Upper lobe of right lung (tissue), 1 donor: ENCODE data around the gene TTBK2. TPM values are rescaled to one million over a fixed set of nuclear protein-coding genes. Genes with fewer than 3 reads are reported as not detected.
"Not testable (repeated sequence)": the region's sequence is repeated elsewhere in the genome, so short reads cannot be mapped to it uniquely, and the experiment has no call there.

ENCODE experiments used
- ATAC-seq: fragments of 200-7000 bp; cut with Tn5 transposase; one replicate; pipeline ENCODE4 v1.9.1; 2020; ENCODE audit warnings: mild to moderate bottlenecking, moderate library complexity
- DNase-seq: peaks from one replicate; pipeline ENCODE4 v3.0.0-alpha.2; 2020
- H3K27ac ChIP-seq: fragments of 200-600 bp; one replicate; pipeline ENCODE4 v1.8.0; 2022
- H3K27me3 ChIP-seq: fragments of 200-600 bp; one replicate; pipeline ENCODE4 v1.8.0; 2022; ENCODE audit warnings: mild to moderate bottlenecking
- H3K36me3 ChIP-seq: fragments of 200-600 bp; one replicate; pipeline ENCODE4 v1.8.0; 2022
- H3K4me1 ChIP-seq: fragments of 200-600 bp; one replicate; pipeline ENCODE4 v1.8.0; 2022
- H3K4me3 ChIP-seq: fragments of 200-600 bp; one replicate; pipeline ENCODE4 v1.8.0; 2022; ENCODE audit warnings: mild to moderate bottlenecking
- H3K9me3 ChIP-seq: fragments of 200-600 bp; one replicate; pipeline ENCODE4 v1.8.0; 2022
- intact Hi-C: fragments of 100-400 bp; cut with DNase I; formaldehyde crosslinking; loops from one replicate; pipeline ENCODE4 v1.11.0; 2022
- total RNA-seq: library from RNA; stranded (reverse); fragmentation: NEBNext Ultra II Directional; extraction: Animal tissue kit (Norgen Biotek cat#: 25700); gene quantifications from one replicate; pipeline ENCODE4 v1.2.1, GENCODE V29; 2021
- TF ChIP-seq, protein P1 (sequence below): fragments of 200-600 bp; IDR thresholded peaks from one replicate; pipeline ENCODE4 v1.8.0; 2022; ENCODE audit warnings: antibody characterized with exemption
- donor health status: DM: no; HTN: yes; CAD: no; lungs with severe emphysema.

Gene TTBK2
- total RNA-seq, 1 donor from 2014 or later = 19.1 TPM

DNA sequence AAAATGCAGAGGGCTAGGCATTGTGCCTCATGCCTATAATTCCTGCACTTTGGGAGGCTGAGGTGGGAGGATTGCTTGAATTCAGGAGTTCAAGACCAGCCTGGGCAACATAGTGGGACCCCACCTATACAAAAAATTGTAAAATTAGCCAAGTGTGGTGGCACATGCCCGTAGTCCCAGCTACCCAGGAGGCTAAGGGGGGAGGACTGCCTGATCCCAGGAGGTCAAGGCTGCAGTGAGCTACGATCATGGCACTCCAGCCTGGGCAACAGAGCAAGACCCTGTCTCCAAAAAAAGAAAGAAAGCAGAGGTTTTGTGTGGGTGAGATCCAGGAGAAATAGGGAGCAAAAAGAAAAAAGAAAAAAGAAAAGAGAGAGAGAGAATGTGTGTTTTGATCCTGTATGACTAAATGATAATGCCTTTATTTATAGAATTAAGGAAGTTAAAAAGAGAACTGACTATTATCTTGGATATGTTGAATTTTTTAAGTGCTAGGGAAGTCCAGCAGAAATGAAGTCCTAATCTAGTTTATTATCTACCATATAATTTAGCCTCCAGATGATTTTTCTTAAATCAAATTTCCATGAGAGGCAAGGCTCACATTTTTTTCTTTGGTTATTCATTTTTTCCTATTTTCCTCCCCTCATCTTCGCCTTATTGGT lies 4.8 kb downstream of the TTBK2 start:
- no peak for DNase-seq
- no peak for ATAC-seq
- intact Hi-C loops = no loop called here
- no peak overlapping the region for H3K27ac ChIP-seq
- H3K4me1 ChIP-seq = peaks cover 11% of the 10 kb centered on the region
- no peaks in the 10 kb centered on the region for H3K9me3 ChIP-seq
- H3K36me3 ChIP-seq = no peaks in the 10 kb centered on the region
- no peaks in the 10 kb centered on the region for H3K27me3 ChIP-seq
- TF ChIP-seq, protein P1, sequence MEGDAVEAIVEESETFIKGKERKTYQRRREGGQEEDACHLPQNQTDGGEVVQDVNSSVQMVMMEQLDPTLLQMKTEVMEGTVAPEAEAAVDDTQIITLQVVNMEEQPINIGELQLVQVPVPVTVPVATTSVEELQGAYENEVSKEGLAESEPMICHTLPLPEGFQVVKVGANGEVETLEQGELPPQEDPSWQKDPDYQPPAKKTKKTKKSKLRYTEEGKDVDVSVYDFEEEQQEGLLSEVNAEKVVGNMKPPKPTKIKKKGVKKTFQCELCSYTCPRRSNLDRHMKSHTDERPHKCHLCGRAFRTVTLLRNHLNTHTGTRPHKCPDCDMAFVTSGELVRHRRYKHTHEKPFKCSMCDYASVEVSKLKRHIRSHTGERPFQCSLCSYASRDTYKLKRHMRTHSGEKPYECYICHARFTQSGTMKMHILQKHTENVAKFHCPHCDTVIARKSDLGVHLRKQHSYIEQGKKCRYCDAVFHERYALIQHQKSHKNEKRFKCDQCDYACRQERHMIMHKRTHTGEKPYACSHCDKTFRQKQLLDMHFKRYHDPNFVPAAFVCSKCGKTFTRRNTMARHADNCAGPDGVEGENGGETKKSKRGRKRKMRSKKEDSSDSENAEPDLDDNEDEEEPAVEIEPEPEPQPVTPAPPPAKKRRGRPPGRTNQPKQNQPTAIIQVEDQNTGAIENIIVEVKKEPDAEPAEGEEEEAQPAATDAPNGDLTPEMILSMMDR = no peak
- H3K4me3 ChIP-seq = no peak overlapping the region

DNA sequence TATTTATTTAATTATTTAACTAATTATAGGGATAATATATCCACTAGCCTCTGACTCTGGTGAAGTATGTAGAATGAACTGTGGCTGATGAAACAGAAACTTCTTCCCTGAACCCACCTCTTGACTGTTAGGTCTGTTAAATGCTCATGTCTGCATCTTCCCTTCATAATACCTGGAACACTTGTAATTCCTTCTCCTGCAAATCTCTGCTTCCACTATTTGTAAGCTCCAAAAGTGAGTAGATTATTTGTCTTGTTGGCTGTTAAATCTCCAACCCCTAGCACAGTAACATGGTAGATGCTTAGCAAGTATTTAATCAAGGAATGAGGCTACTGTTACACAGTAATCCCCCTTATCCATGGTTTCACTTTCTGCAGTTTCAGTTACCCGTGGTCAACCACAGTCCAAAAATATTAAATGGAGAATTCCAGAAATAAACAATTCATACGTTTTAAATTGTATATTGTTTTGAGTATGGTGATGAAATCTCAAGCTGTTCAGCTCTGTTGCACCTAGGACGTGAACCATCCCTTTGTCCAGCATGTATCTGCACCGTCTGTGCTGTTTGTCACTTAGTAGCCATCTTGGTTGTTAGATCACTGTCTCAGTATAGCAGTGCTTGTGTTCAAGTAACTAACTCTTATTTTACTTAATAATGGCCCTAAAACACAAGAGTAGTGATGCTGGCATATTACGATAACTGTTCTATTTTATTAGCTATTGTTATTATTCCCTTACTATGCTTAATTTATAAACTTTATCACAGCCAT lies 5.7 kb downstream of the TTBK2 start:
- DNase-seq = no peak
- H3K27me3 ChIP-seq = no peaks in the 10 kb centered on the region
- no peak overlapping the region for H3K27ac ChIP-seq
- TF ChIP-seq, protein P1 = no peak
- peaks cover 11% of the 10 kb centered on the region for H3K4me1 ChIP-seq
- intact Hi-C loops = no loop called here
- H3K36me3 ChIP-seq = no peaks in the 10 kb centered on the region
- no peaks in the 10 kb centered on the region for H3K9me3 ChIP-seq
- ATAC-seq = no peak
- H3K4me3 ChIP-seq = no peak overlapping the region

DNA sequence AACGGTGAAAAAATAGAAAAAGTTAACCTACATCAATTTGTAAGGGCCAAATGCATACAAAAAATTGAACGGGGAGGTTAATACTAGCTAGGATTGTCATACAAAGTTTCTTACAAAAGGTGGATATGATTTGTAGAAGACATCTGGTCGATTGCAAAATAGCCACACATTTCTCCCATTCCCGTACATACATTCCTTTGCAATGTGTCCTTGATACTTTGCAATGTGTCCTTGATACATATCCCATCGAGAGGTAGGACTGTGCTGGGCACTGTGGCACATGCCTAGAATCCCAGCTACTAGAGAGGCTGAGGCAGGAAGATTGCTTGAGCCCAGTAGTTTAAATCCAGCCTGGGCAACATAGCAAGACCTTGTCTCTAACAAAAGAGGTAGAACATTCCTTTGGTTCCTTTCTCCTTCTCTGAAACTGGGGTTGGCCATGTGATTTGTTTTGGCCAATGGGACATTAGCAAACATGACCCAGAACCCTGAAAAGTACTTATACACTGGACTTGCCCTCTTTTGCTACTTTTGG lies 9.5 kb downstream of the TTBK2 start:
- TF ChIP-seq, protein P1 = no peak
- no peak for ATAC-seq
- no peak for DNase-seq
- H3K9me3 ChIP-seq = no peaks in the 10 kb centered on the region
- H3K27ac ChIP-seq = no peak overlapping the region
- H3K4me1 ChIP-seq = no peaks in the 10 kb centered on the region
- H3K27me3 ChIP-seq = no peaks in the 10 kb centered on the region
- H3K36me3 ChIP-seq = no peaks in the 10 kb centered on the region
- no peak overlapping the region for H3K4me3 ChIP-seq
- intact Hi-C loops = no loop called here

DNA sequence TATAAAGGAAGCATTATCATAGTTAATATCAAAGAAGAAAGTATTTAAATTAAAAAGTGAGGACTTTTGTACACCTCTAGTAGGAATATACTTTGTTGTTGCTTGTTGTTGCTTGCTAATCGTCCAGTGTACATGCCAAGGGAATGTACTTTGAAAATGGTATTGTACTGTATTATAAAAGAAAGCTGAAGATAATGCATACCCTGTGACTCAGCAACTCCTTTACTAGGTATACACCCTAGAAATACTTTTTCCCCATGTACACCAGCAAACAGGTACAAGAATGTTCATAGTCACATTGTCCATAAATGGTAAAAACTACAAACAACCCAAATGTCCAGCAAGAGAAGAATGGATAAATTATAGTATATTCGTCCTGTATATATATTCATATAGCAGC lies 12.0 kb downstream of the TTBK2 start:
- H3K27me3 ChIP-seq = no peaks in the 10 kb centered on the region
- TF ChIP-seq, protein P1 = no peak
- H3K4me1 ChIP-seq = no peaks in the 10 kb centered on the region
- H3K4me3 ChIP-seq = no peak overlapping the region
- H3K9me3 ChIP-seq = no peaks in the 10 kb centered on the region
- no peak for DNase-seq
- no peak overlapping the region for H3K27ac ChIP-seq
- intact Hi-C loops = no loop called here
- ATAC-seq = no peak
- no peaks in the 10 kb centered on the region for H3K36me3 ChIP-seq

DNA sequence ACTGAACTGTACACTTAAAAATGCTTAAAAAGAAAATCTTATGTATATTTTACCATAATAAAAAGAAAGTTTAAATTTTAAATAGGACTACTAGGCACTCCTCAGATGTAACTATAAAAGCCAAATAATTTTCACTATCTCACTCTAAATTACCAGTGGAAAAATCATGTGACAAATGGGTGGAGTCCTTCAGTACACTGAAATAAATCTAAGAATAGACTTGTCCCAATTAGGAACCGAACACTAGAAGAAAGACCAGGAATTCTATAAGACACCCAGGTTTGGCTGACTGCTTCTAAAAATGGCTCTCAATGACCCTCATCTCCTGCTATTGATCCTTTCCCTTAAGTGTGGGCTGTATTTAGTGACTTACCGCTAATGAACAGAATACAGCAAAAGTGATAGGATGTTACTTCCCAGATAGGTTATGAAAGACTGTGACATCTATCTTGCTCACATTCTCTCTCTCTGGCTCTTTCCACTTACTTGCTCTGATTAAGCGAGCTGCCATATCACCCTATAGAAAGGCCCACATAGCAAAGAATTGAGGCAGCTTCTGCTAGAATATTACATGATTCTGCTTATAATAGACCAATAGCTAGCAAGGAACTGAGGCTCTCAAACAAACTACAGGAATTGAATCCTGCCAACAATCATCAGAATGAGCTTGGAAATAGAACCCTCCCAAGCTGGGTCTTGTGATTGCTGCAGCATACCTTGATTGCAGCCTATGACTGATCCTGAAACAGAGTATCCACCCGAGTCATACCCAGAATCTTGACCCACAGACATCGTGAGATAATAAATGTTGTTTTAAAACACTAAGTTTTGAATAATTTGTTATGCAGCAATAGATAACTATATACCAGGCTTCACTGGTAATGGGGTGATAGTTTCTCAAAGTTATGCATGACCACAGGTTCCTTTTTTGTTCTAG lies 16.9 kb downstream of the TTBK2 start:
- no peak for ATAC-seq
- TF ChIP-seq, protein P1 = no peak
- intact Hi-C loops = no loop called here
- Histone ChIP-seq H3K27ac (no peak overlapping the region), H3K4me3 (no peak overlapping the region), H3K9me3 (no peaks in the 10 kb centered on the region), H3K4me1 (no peaks in the 10 kb centered on the region), H3K27me3 (no peaks in the 10 kb centered on the region), H3K36me3 (no peaks in the 10 kb centered on the region)
- no peak for DNase-seq

DNA sequence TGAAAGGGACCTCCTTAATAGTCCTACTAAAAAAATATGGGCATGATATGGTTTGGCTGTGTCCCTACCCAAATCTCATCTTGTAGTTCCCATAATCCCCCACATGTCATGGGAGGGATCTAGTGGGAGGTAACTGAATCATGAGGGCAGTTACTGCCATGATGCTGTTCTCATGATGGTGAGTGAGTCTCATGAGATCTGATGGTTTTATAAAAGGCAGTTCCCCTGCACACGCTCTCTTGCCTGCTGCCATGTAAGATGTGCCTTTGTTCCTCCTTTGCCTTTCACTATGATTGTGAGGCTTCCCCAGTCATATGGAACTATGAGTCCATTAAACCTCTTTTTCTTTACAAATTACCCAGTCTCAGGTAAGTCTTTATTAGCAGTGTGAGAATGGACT lies 26.7 kb downstream of the TTBK2 start:
- H3K4me1 ChIP-seq, H3K27me3 ChIP-seq, DNase-seq, H3K4me3 ChIP-seq, H3K9me3 ChIP-seq, intact Hi-C loops, H3K36me3 ChIP-seq, ATAC-seq, H3K27ac ChIP-seq: not testable (repeated sequence)
